Glomerular visceral epithelial cell (primary cell): ENCODE measurements around the gene UBIAD1.

Source experiments
- DNase-seq: peaks from one replicate; pipeline ENCODE4 v3.0.0-alpha.2; 2016; ENCODE audit errors: extremely low spot score

Gene UBIAD1

DNA sequence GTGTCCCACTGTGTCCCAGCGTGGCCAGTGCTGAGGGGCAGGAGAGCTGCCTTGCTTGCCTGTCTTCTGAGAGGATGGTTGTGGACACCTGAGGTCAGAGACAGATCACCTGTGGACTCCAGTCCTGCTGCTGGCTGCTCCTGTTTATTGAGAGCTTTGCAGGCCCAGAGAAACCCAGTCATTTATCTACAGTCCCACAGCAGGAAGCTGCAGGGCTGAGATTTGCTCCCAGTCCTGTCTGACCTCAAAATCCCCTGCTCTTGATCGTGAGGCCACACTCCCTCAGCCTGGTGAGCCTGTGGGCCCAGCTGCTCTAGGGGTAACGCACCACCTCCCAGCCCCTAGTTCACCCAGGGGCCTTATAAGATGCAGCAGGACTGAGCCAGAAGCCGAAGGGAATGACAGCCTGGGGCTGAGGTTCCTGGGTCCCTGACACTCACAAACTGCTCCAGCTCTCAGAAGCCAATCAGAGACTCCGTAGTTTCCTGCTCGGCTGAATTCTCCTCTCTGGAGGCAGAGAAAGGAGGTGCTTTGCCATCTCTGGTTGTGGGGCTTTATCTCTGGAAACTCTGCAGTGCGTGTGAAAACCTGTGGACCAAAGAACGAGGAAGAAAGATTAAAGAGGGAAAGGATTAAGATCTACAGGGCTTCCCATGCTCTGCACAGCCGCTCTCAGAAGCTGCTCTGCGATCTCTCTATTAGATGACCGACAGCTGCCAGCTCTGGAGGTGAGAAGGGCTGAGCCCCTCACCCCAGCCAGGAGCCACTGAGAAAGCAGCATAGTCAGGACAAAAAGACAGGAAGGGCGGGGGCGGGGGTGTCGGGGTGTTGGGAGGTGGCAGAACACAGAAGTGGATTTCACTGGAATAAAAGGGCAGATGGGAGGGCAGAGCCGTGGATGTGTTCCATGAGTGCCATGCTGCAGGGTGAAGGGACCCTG is 39.1 kb downstream of the UBIAD1 start:
- no peak for DNase-seq

DNA sequence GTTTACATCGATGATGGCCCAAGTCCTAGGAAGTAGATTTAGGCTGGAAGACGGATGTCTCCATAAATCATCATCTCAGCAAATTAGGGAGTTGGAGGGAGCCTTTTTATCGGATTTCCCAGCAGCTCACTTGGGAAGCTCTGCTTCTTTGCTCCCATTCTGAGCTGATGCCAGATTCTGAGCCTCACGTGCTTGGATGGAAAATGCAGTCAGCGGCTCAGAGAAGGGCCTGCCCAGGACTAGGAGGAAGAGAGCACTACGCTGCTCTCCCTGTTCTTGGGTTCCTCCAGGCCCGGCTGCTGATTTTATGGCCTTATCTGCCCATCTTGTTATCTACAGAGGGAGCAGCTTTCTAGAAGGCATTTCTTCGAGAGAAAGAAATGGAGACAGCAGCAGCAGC is 42.0 kb downstream of the UBIAD1 start:
- DNase-seq, result no peak

DNA sequence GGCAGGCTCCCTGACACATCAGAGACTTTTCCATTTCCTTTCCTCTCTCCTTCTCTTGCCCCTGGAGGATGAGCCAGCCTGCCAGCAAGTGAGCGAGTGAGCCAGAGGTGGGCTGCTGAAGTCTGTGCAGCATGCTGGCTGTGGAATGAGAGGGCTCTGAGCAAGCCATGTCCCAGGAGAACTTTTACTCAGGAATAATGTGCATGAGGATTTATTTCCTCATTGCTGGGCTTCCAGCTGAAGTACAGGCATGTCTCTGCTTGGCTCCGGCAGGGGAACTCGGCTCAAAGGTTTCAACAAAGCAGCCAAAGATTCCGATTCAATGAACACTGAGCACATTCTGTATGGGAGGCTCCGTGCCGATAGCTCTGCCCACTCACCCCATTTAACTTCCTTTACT is 43.7 kb downstream of the UBIAD1 start:
- no peak for DNase-seq

DNA sequence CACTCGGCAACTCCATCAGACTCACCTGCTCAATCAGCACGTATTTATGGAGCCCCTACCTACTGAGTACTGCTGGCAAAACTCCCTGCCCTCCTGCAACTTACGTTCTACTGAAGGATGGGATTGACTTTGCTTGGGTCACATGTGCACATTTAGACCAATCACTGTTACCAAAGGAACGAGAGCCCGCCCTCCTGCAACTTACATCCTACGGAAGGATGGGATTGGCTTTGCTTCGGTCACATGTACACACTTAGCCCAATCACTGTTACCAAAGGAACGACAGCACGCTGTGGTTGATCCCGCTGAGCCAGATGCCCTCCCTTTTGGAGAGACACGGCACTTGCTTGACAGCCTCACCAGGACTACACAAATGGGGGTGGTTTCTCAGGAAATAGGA is 46.0 kb downstream of the UBIAD1 start:
- DNase-seq, result no peak

DNA sequence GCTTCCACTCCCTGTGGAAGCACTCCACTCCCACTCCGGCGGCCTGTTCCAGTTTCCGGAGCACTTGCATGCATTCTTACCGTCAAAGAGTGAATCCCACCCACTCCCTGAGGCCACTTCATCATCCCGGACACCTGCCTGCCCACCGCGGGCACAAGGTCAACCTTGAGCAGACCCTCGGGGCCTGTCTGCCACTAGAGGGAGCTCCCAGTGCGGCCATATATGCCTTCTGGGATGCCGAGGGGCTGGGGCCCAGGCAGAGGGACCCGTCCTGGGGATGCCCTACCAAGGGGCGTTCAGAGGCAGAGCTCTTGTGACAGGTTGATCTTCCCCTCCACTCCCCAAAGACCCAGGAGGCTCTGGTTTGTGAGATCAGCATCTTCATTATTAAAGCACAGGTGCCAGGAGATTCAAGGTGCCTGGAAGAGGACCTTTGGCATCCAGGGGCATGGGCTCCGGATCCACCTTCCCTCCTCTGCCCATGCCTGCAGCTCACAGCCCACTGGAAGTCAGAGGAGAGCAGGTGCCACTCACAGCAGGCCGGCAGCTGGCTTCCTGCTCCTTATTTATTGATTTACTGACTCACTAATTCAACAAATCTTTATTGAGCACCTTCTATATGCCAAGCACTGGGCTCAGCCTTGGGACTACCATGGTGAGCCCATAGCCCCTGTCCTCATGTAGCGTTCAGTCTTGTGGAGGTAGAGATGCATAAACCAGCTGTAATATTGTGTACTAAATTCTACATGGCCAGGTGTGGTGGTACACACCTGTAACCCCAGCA is 47.3 kb downstream of the UBIAD1 start:
- peak; percentile 12 for DNase-seq

DNA sequence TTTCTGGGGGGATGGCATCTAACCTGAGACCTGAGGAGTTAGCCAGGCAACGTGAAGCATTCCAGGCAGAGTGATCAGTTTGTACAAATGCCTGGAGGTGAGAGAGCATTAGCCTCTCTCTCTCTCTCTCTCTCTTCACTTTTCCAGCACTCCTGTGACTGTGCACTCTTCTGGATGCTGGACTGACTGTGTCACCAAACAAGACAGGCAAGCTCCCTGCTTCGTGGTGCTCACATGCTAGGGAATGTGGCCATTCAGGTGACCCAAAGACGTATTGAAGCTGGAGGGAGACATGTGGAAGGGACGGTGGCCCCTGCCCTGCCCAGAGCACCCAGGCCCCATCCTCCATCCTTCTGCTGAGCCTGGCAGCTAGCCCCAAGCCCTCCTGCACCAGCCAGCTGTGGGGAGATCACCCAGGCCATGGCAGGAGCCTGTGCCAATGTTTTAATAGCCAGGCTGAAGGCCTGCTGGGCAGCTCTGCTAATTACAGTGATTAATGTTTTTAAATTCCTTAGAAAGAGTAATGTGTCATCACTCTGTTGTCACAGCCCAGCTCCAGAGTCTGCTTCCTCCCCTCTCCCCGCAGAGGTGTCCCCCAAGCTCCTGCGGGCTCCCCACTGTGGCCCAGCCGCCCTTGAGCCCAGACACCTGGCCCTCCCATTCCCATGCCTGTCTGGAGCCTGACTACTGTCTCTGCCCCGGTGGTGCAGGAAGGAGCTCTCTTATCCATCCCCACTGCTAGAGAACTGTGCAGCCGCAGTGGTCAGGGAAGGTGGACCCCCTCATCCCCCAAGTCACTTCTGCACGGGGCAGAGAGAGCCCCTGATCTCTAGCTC is 48.9 kb downstream of the UBIAD1 start:
- DNase-seq, result no peak

DNA sequence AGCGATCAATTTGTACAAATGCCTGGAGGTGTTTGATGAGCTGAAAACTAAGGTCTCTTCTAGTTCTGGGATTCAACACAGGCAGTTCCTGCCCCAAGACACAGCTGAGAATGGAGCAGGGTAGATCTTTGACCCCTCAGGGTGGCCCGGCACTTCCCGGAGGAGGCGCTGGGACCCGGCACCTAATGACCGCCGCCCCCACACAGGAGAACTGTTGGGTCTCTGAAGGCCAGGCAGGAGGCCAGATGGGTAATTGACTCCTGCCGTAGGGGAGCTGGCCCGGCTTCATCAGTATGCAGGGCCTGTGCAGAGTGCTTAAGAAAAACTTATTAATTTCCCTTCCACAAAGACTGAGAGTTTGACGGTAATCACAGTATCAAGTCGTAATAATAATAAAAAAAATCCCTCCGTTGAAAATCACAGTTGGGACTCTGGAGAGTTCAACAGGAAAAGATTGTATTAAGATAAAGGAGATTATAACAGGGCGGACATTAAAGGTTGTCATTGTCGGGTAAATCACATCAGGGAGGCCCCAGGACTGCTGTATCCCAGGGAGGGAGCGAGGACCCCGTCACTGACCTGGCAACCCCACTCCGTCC is 51.7 kb downstream of the UBIAD1 start:
- DNase-seq, result no peak

DNA sequence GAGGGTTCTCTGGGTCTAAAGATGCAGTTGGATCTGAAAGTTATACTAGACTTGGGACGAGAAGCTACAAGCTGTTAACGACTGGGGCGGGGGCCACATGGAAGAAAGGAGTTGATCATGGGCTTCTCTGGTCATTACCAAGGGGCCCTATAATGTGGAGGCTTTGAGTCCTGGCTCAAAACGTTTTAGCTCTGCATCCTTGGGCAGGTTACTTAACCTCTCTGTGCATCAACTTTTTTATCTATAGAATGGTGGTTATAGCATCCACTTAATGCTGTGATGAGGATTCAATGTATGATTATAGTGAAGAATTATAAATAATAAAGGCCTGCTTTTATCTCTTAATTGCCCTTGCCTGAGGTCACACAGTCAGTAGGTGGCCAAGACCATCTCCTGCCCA is 53.1 kb downstream of the UBIAD1 start:
- no peak for DNase-seq

DNA sequence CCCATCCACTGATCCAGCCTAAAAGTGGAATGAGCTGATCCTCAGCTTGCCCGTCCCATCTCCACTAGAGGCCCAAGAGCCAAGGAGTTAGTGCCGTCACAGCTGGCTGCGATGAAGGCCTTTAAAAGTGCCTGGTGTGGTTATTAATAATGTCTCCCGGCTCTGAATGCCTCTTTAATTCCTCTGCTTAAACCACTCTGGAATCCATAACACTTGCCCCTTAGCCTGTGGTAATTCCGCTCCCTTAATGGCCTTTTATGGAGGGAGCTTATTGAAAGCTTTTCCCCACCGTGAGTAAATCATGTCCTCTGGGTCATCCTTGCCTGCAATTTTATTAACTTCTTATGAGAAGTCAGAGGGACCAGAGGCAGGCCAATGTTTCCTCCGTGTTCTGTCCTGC is 55.4 kb downstream of the UBIAD1 start:
- DNase-seq, result no peak

DNA sequence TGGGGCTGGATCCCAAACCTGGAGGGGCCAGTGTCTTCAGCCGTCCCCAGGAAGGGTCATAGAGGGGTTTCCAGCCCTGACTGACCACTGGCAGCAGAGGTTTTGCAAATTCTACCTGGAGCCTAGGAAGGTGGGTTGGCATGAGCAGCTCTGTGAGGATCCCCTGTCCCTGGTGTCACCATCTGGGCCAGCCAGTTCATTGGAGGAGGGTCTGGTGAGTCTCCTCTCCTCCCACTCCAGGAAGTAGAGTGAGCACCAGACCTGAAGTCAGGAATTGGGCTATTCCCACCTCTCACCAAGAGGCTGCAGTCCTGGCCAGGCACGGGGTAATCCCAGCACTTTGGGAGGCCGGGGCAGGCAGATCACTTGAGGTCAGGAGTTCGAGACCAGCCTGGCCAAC is 57.4 kb downstream of the UBIAD1 start:
- no peak for DNase-seq

DNA sequence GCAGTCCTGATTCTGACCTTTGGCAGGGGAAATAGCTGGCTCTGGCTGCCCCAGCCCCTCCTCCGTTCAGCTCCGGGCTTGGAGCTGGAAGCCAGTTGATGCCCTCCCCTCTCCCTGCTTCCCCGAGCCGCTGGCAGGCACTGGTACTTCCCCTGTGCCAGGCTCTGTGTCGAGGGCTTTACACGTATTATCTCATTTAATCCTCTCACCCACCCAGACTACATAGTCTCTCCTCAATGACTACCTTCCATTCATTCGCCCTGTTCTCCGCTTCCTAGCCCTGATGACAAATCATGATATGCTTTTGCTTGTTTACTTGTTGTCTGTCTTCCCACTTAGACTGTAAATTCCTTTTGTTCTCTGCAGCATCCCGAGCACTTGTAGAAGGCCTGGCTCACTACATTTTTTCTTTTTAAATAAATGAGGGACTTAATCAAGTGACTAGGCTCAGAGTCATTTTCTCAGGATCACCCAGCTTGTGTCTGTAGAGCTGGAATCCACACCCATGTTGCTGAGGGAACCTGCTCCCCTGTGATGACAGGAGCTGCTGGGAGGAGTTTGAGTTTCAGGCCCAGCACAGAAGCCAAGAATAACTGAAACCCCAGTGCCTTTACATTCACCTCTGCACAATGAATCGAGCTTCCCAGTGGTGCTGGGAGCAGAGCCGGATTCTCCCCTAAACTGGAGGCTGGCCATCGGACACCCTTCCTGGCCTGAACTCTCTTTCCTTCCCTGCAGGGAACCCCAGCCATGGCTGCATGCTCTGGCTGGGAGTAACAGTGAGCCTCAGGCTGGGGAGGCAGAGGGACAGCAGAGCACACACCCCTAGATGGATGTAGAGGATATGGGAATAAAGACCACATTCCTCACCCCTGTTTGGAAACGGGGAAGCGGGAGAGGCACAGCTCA is 58.3 kb downstream of the UBIAD1 start:
- DNase-seq, result no peak

DNA sequence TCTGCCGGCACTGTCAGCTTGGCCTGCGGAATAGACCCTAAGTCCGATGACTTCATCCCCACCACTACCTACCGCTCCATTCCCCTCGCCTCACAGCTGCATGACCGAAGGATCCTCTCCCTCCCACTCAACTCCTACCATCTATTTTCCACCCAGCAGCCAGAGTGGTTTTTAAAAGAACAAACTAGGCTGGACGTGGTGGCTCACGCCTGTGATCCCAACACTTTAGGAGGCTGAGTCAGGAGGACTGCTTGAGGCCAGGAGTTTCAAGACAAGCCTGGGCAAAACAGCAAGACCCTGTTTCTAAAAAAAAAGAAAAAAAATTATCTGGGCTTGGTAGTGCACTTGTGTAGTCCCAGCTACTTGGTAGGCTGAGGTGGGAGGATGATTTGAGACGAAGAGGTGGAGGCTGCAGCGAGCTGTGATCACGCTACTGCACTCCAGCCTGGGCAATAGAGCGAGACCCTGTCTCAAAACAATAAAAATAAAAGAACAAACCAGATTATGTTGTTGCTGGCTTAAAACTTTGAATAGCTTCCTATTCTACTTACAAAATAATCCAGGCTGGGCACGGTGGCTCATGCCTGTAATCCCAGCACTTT is 59.0 kb downstream of the UBIAD1 start:
- no peak for DNase-seq

DNA sequence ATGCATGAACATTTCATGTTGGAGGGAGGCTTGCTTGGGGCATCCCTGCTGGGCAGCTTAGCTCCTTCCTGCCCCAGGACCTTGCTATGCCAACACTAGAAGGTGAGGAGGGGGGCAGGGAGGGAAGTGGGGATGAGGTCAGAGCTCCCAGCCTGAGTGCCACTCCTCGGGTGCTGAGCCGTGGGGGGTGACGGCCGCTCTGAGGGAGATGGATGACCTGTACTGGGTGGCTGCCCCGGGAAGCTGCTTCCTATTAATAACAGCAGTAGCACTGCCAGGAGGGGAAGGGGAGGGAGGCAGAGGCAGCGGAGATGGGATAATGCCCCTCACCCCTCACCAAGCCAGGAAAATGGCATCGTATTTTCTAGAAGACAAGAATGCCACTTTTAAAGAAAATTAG is 60.6 kb downstream of the UBIAD1 start:
- DNase-seq, result peak; percentile 15

DNA sequence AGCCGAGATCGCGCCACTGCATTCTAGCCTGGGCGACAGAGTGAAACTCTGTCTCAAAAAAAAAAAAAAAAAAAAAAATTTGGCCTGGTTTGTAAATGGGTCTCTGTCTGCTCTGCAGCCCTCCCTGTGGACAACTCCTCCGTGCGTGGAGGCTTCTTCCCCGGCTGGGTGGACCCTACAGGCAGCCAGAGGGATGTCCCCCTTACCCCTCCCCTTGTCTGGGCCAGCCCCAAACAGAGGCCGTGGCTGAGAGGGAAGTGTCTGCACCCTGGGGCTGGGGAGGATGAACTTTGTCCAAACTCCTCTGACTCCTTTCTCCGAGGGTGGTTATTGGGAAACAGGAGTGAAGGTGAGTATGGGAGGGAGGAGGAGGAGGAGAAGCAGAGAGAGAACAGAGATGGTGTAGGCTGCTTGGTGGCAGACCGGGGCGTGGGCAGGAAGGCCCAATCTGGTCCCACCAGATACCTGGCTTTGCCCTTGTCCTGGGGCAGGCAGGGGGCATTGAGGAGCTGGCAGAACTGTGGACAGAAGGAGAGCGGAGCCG is 61.3 kb downstream of the UBIAD1 start:
- no peak for DNase-seq

DNA sequence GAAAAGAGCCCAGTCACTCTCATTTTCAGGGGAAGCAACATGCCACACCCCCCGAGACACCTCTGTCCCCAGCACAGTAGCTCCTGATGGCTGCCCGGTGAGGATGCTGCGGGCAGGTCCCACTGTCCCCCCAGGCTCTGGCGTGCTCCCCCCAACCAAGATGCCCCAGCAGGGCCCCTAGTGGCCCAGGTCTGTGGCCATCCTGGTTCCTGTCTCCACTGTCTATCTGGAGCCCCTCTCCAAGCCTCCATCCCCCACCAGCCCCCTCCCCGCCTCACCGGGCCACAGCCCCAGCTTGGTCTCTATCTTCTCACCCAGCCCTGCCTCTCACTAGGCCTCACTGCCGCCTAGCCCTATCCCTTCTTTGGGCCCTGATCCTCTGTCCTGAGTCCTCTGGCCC is 61.8 kb downstream of the UBIAD1 start:
- no peak for DNase-seq

DNA sequence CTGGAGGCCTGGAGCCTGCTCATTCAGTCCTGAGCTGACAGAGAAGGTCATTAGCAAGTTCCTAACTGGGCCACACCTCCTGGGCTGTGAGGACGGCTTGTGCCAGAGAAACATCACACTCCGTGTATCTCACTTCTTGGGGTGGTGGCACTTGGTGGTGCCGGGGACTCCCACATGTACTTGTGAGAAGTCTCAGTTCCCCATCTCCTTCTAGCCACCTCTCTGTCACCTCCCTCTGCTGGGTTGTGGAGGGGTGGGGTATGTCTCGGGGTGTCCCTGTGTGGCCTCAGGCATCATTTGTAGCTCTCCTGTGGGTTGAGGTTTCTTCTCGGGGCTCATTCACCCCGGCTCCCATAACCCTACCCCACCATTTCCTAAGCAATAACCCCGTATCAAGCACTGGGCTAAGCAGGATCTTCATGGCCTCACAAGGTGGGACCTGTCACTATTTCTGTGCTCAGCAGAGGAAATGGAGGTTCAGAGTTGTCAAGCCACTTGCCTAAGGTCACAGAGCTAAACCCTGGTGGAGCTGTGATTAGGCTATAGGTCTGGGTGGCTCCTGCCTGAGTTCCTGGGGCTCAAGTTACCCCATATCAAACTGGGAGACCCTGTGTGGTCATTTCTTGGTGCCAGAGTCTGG is 62.5 kb downstream of the UBIAD1 start:
- DNase-seq, result no peak

DNA sequence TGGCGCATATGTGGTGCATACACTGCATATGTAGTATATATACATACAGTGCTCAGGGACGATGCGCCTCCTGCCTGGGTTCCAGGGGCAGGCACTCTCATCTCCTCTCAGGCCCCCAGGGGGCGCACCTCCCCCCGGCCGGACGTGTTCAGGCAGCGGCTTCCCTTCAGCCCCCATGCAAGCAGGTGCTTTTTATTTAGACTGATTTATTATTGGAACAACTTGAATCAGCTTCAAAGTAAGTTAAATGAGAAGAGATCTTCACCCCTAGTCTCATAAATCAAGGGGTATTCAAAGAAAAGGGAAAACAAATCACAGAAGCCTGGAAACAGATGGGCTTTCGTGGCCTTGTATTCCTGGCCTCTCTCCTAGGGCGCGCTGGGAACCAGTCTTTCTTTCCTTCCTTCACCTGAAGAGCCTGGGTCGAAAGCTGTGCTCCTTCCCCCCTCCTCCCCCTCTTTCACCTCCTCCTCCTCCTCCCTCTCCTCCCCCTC is 64.6 kb downstream of the UBIAD1 start:
- DNase-seq, result peak; percentile 26
